GM19099 (cell line): ENCODE data around the gene NAPA.

Source experiments
- POLR2A ChIP-seq: IDR thresholded peaks from 3 replicates; pipeline ENCODE4 v1.6.1; 2011; ENCODE audit warnings: low read depth; ENCODE audit not compliant: insufficient read length; ENCODE audit errors: extremely low read depth

Gene NAPA

DNA sequence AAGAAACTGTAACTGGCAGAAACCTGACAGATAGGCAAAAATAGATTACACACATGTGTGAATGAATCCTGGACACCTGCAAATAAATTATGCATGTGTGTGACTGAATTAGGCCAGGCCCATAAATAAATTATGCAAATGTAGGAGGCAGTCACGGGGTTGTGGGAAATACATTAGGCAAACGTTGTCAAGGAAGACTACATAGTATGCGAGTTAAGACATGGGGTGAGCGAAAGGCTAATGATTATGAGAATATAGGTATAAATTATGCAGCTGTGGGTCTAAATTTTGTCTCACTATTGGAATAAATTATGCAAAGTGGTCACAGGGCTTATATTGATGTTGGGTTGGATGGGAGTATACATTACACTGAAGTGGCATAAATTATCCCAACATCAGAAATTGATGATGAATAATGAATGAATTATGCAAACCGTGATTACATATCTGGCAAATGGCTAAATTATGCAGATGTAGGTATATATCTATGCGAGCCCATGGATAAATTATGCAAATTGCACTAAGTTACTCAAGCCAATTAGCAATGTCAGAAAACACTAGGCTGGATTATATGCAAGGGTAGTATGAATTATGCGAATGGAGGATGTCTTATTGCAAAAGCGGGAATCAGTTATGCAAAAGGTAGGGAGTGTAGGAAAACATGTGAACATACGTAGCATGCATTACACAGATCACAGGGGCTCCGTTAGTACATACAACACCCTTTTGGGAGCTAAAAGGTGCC lies 50.0 kb downstream of the NAPA start:
- TF ChIP-seq POLR2A, result no peak

DNA sequence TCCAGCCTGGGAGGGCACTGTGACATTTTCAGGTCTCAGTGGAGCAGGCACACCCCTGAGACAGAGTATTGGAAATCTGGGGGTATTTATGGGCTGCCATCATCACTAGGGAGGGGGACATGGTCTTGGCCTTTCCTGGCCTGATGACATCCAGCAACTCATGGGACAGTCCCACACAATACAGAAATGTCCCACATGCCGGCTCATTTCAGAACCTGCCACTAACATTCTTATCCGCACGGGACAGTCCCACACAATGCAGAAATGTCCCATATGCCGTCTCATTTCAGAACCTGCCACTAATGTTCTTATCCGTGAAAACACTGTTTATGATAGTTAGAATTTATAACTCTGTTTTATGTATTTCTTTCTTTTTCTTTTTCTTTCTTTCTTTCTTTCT lies 53.0 kb downstream of the NAPA start:
- no peak for TF ChIP-seq POLR2A

DNA sequence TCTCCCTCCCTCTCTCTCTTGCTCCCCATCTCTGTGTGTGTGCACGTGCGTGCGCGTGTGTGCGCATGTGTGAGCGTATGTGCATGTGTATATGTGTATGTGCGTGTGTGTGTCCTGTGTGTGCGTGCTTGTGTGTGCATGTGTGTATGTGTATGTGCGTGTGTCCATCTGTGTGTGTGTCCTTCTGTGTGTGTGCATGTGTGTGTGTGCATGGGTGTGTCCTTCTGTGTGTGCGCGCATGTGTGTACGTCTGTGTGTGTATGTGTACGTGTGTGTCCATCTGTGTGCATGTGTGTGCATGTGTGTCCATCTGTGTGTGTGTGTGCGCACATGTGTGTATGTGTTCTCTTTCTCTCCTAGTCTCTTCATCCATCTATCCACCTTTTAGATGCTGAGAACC lies 55.4 kb downstream of the NAPA start:
- no peak for TF ChIP-seq POLR2A

- no peak for TF ChIP-seq POLR2A
Observed at GRCh38 chr19:47458672-47459071, 56.2 kb downstream of the NAPA start.

GRCh38 chr19:47456721-47457474 lies 58.0 kb downstream of the NAPA start:
- TF ChIP-seq POLR2A, result no peak

- no peak for TF ChIP-seq POLR2A
Observed at GRCh38 chr19:47450478-47450877, 64.4 kb downstream of the NAPA start.

DNA sequence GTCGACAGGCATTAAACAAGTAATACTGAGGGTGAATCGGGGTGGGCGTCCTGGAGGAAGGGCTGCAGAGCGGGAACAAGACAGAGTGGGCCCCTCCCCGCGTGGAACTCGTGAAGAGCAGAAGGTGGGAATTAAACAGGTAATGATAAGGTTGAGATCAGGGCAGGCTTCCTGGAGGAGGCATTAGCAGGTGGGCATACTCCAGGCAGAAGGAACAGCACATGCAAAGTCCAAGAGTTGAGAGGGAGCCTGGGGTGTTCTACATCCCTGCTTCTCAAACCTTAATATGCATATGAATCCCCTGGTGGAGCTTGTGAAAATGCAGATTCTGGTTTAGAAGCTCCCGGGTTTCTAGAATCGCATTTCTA lies 66.5 kb downstream of the NAPA start:
- no peak for TF ChIP-seq POLR2A

- TF ChIP-seq POLR2A, result no peak
Observed at GRCh38 chr19:47447470-47448359, 67.1 kb downstream of the NAPA start.

DNA sequence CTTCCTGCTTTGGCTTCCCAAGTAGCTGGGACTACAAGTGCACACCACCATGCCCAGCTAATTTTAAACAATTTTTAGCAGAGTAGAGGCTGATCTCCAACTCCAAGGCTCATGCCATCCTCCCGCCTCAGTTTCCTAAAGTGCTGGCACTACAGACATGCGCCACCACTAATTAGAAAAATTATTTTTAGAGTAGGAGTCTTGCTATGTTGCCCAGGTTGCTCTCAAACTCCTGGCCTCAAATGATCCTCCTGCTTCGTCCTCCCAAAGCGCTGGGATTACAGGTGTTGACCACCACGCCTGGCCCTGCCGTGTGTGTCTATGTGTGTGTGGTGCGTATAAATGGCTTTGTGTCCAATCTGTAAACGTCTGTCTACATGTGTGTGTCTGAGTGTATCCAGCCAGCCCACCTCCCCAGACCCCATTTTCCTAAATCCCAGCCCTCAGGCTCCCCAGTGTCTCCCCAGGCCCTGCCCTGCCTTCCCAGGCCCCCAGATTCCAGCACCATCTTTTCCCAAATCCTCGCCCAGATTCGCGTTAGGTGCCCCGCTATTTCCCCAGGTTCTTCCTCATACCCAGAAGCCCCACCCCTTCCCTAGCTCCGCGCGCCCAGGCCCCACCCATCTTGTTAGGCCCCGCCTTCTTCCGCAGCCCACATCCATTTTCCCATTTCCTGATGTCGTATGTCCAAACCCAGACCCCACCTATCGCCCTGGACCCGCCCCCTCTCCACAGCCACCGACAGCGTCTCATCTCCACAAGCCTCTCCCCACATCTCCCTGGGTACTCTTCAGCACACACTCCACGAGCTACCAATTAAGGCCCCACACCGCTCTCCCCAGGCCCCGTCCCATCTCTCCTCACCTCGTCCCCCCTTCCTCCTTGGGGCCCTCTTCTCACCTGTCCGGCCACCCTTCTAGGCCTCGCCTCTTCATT lies 68.1 kb downstream of the NAPA start:
- TF ChIP-seq POLR2A, result no peak

GRCh38 chr19:47445937-47446402 lies 68.9 kb downstream of the NAPA start:
- TF ChIP-seq POLR2A, result no peak

- no peak for TF ChIP-seq POLR2A
Observed at GRCh38 chr19:47445527-47445926, 69.3 kb downstream of the NAPA start.

DNA sequence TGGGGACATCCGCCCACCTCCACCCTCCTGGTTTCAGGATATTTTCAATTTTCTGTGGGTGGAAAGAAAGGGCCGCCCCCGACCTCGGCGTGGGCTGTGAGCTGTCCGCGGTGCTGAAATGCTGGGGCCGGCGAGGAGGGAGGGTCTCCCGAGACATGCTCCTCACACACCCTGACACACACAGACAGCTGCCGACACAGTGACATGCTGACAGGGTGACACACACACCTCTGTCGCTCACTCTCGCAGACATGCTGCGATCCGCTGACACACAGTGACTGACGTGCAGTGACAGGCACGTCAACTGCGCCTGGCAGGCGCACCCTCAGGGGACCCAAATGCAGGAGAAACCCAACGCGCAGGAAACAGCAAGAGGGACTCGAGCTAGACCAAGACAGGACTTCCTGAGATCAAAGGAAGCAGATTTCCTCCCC lies 70.5 kb downstream of the NAPA start:
- TF ChIP-seq POLR2A, result no peak

- TF ChIP-seq POLR2A, result no peak
Observed at GRCh38 chr19:47443331-47443730, 71.5 kb downstream of the NAPA start.

DNA sequence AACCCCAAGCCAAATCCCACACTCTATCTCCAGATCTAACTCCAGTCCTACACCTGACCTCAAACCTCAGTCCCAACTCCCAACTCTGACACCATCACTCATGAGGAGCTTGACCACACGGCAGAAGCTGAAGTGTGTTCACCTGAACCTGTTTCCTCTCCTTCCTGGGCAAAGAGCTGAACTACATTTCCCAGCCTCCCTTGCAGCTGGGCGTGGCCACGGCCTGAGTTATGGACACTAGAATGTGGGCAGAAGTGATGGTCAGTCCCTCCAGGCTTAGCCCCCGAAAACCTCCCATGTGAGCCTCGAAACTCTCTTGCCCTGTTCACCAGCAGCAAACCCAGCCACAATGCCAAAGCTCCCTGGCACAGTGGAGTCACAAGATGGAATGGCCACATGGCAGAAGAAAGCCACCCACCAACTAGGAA lies 76.1 kb downstream of the NAPA start:
- TF ChIP-seq POLR2A, result no peak
